ENCODE results near the gene RARRES1. TPM values are rescaled to one million over a fixed set of nuclear protein-coding genes. Genes with fewer than 3 reads are reported as not detected.
A peak's percentile ranks its signal among the peaks of the same experiment; 100 is the strongest.

RARRES1 gene
- total RNA-seq, 2 donors from 2014 or later, result 3.0 to 18.4 TPM

GRCh38 chr3:158766364-158766763 lies 34.1 kb upstream of the RARRES1 start:
- Histone ChIP-seq H3K36me3 (replicated peaks in 1 of 2; ENCODE audit: insufficient read depth in 1 of 2, low read depth in 2 of 2) (no peaks in the 10 kb centered on the region), H3K4me3 (no peak overlapping the region), H3K27ac (no peak overlapping the region), H3K4me1 (peaks cover 18% of the 10 kb centered on the region), H3K9me3 (no peaks in the 10 kb centered on the region), H3K27me3 (no peaks in the 10 kb centered on the region)
- no peak for TF ChIP-seq CTCF (IDR thresholded peaks at IDR 0.05)
- intact Hi-C loops (cut with DNase I), result no loop called here
- no peak for ATAC-seq
- no peak for DNase-seq
- 83 to 97% methylated on average over 1 of the region's 1 CpG for WGBS, 2 donors

GRCh38 chr3:158765518-158766205 lies 33.4 kb upstream of the RARRES1 start:
- no peaks in the 10 kb centered on the region for H3K36me3 ChIP-seq (replicated peaks in 1 of 2; ENCODE audit: insufficient read depth in 1 of 2, low read depth in 2 of 2)
- no peaks in the 10 kb centered on the region for H3K9me3 ChIP-seq
- no peak for ATAC-seq
- no peaks in the 10 kb centered on the region for H3K27me3 ChIP-seq
- WGBS, 2 donors, result 69 to 80% methylated on average over 3 of the region's 3 CpGs
- H3K4me3 ChIP-seq, result no peak overlapping the region
- no peak for DNase-seq
- intact Hi-C loops (cut with DNase I), result no loop called here
- peaks cover 17% of the 10 kb centered on the region for H3K4me1 ChIP-seq
- no peak for TF ChIP-seq POLR2A (IDR thresholded peaks at IDR 0.05)
- no peak for TF ChIP-seq CTCF (IDR thresholded peaks at IDR 0.05)
- no peak overlapping the region for H3K27ac ChIP-seq

- DNase-seq (peak in 1 of 4 donors; percentile 26), ATAC-seq (no peak)
- intact Hi-C loops (cut with DNase I), result no loop called here
- Histone ChIP-seq H3K9me3 (no peaks in the 10 kb centered on the region), H3K27me3 (no peaks in the 10 kb centered on the region), H3K4me3 (no peak overlapping the region), H3K4me1 (peaks cover 10% of the 10 kb centered on the region), H3K36me3 (replicated peaks in 1 of 2; ENCODE audit: insufficient read depth in 1 of 2, low read depth in 2 of 2) (no peaks in the 10 kb centered on the region), H3K27ac (no peak overlapping the region)
- TF ChIP-seq POLR2A (IDR thresholded peaks at IDR 0.05) (no peak), CTCF (IDR thresholded peaks at IDR 0.05) (no peak)
- 37 to 39% methylated on average over 2 of the region's 2 CpGs for WGBS, 2 donors
Observed at GRCh38 chr3:158763421-158763820, 31.2 kb upstream of the RARRES1 start.

GRCh38 chr3:158762701-158763100 lies 30.4 kb upstream of the RARRES1 start:
- intact Hi-C loops (cut with DNase I), result no loop called here
- Histone ChIP-seq H3K27ac (no peak overlapping the region), H3K36me3 (replicated peaks in 1 of 2; ENCODE audit: insufficient read depth in 1 of 2, low read depth in 2 of 2) (no peaks in the 10 kb centered on the region), H3K4me1 (peaks cover 3% of the 10 kb centered on the region), H3K27me3 (no peaks in the 10 kb centered on the region), H3K9me3 (no peaks in the 10 kb centered on the region), H3K4me3 (no peak overlapping the region)
- DNase-seq (no peak), ATAC-seq (peak; percentile 33)
- WGBS, 2 donors, result 73 to 80% methylated on average over 4 of the region's 4 CpGs
- TF ChIP-seq CTCF (IDR thresholded peaks at IDR 0.05) (no peak), POLR2A (IDR thresholded peaks at IDR 0.05) (no peak)

- Histone ChIP-seq H3K9me3 (no peaks in the 10 kb centered on the region), H3K4me1 (peaks cover 3% of the 10 kb centered on the region), H3K36me3 (replicated peaks in 1 of 2; ENCODE audit: insufficient read depth in 1 of 2, low read depth in 2 of 2) (no peaks in the 10 kb centered on the region), H3K27ac (no peak overlapping the region), H3K27me3 (no peaks in the 10 kb centered on the region), H3K4me3 (no peak overlapping the region)
- ATAC-seq (no peak), DNase-seq (no peak)
- no peak for TF ChIP-seq CTCF (IDR thresholded peaks at IDR 0.05)
- TF ChIP-seq POLR2A (IDR thresholded peaks at IDR 0.05), result no peak
- WGBS, 2 donors, result 59 to 65% methylated on average over 3 of the region's 3 CpGs
- intact Hi-C loops (cut with DNase I), result no loop called here
Observed at GRCh38 chr3:158761350-158761749, 29.1 kb upstream of the RARRES1 start.
